Peyer's patch (tissue), 4 donors: Measurements from ENCODE around the gene SLC2A4. TPM values are rescaled to one million over a fixed set of nuclear protein-coding genes. Genes with fewer than 3 reads are reported as not detected.

Experiments
- DNase-seq, 3 donors: peaks; one replicate each; pipeline ENCODE4 v3.0.0-alpha.2; 2017 to 2019
- H3K27ac ChIP-seq, 4 donors: fragments of 200-600 bp; sonication (generic); one replicate each; pipeline ENCODE4 v1.5.1; 2016 to 2019
- H3K27me3 ChIP-seq, 2 donors: fragments of 200-600 bp; sonication (generic); one replicate each; pipeline ENCODE4 v1.5.1; 2019
- H3K36me3 ChIP-seq, 3 donors: fragments of 200-600 bp; sonication (generic); one replicate each; pipeline ENCODE4 v1.5.1; 2016 to 2019
- H3K4me1 ChIP-seq, 4 donors: fragments of 200-600 bp; sonication (generic); one replicate each; pipeline ENCODE4 v1.5.1; 2016 to 2019
- H3K4me3 ChIP-seq, 4 donors: fragments of 200-600 bp; sonication (generic); 1 replicate in 3 of 4; 2 replicates in 1 of 4; pipeline ENCODE4 v1.5.1; 2016 to 2019; ENCODE audit warnings: mild to moderate bottlenecking in 1 of 4
- H3K9me3 ChIP-seq, 4 donors: fragments of 200-600 bp; sonication (generic); one replicate each; pipeline ENCODE4 v1.5.1; 2016 to 2019; ENCODE audit warnings: mild to moderate bottlenecking in 1 of 4
- CTCF ChIP-seq, 6 experiments: fragments of 450-650 bp in 4 of 6; fragments of 200-600 bp in 2 of 6; sonication (generic) in 1 of 6; IDR thresholded peaks; one replicate each; pipeline ENCODE4 v1.5.1; 2017 to 2019; ENCODE audit warnings: antibody characterized with exemption in 6 of 6, mild to moderate bottlenecking in 3 of 6, moderate library complexity in 1 of 6
- POLR2A ChIP-seq, 2 donors: fragments of 450-650 bp; IDR thresholded peaks; one replicate each; pipeline ENCODE4 v1.5.1; 2017; ENCODE audit warnings: antibody characterized with exemption in 2 of 2, mild to moderate bottlenecking in 2 of 2, moderate library complexity in 2 of 2
- total RNA-seq, 4 donors: library from RNA; depleted of rRNA; stranded (reverse); fragments of >200 nt; gene quantifications; one replicate each; pipeline ENCODE4 v1.1.0, GENCODE V29; 2016

SLC2A4 gene
- total RNA-seq, 4 donors from 2014 or later = 1.1 to 7.6 (median 4.8) TPM; not detected in 1

- Histone ChIP-seq H3K27me3 (no peaks in the 10 kb centered on the region), H3K9me3 (peaks cover 0 to 3% (median 0%) of the 10 kb centered on the region in 4 donors), H3K27ac (peak overlapping the region; percentile 10 to 92 (median 64)), H3K4me3 (peak overlapping the region in 3 of 4 donors; percentile 46 to 54 (median 51)), H3K36me3 (no peaks in the 10 kb centered on the region), H3K4me1 (peaks cover 0 to 48% (median 17%) of the 10 kb centered on the region in 4 donors)
- TF ChIP-seq CTCF (IDR thresholded peaks at IDR 0.05) (no peak), POLR2A (IDR thresholded peaks at IDR 0.05) (no peak)
- no peak for DNase-seq
Observed at GRCh38 chr17:7295230-7296180, 14.0 kb downstream of the SLC2A4 start.

- H3K4me1 ChIP-seq = peaks cover 0 to 48% (median 17%) of the 10 kb centered on the region in 4 donors
- H3K36me3 ChIP-seq = no peaks in the 10 kb centered on the region
- H3K4me3 ChIP-seq = peak overlapping the region in 2 of 4 donors; percentile 22 to 32
- DNase-seq = peak; percentile 69 to 90 (median 89)
- H3K27ac ChIP-seq = peak overlapping the region in 1 of 4 donors; percentile 3
- TF ChIP-seq POLR2A (IDR thresholded peaks at IDR 0.05) = no peak
- TF ChIP-seq CTCF (IDR thresholded peaks at IDR 0.05) = peak; percentile 83 to 97 (median 95)
- H3K27me3 ChIP-seq = no peaks in the 10 kb centered on the region
- H3K9me3 ChIP-seq = peaks cover 0 to 3% (median 0%) of the 10 kb centered on the region in 4 donors
Observed at GRCh38 chr17:7296189-7296861, 14.8 kb downstream of the SLC2A4 start.

- H3K27ac ChIP-seq = no peak overlapping the region
- H3K4me3 ChIP-seq = no peak overlapping the region
- no peaks in the 10 kb centered on the region for H3K9me3 ChIP-seq
- H3K36me3 ChIP-seq = no peaks in the 10 kb centered on the region
- H3K4me1 ChIP-seq = peaks cover 0 to 7% (median 2%) of the 10 kb centered on the region in 4 donors
- H3K27me3 ChIP-seq = no peaks in the 10 kb centered on the region
- TF ChIP-seq POLR2A (IDR thresholded peaks at IDR 0.05) (no peak), CTCF (IDR thresholded peaks at IDR 0.05) (no peak)
- DNase-seq = no peak
Observed at GRCh38 chr17:7304179-7304578, 22.7 kb downstream of the SLC2A4 start.

GRCh38 chr17:7306911-7307685 is 25.6 kb downstream of the SLC2A4 start, which contains the start of gene EIF5A:
Gene EIF5A (plus strand): TSS chr17:7307628. CDS start chr17:7309636, 2,008 bp downstream.
- Histone ChIP-seq H3K4me3 (peak within 1 kb of the TSS; percentile 67 to 98 (median 96)), H3K4me1 (peaks cover 4 to 20% (median 9%) of the 10 kb centered on the region in 4 donors), H3K27me3 (no peaks in the 10 kb centered on the region), H3K27ac (peak within 1 kb of the TSS; percentile 97 to 100 (median 100)), H3K36me3 (peaks cover 0 to 24% (median 0%) of the 10 kb centered on the region in 3 donors), H3K9me3 (no peaks in the 10 kb centered on the region)
- TF ChIP-seq CTCF (IDR thresholded peaks at IDR 0.05) (no peak), POLR2A (IDR thresholded peaks at IDR 0.05) (peak; percentile 88 to 93)
- peak; percentile 99 to 100 (median 100) for DNase-seq
